Nephron progenitor cell (in vitro differentiated cells): ENCODE data around the gene RASSF7.
A peak's percentile ranks its signal among the peaks of the same experiment; 100 is the strongest.

Source experiments
- DNase-seq: peaks from one replicate; pipeline ENCODE4 v3.0.0; 2021
- H3K27ac Mint-ChIP-seq: 2 replicates; pipeline ENCODE4 v1.8.0; 2021; ENCODE audit warnings: mild to moderate bottlenecking, moderate library complexity, mixed read lengths
- H3K27me3 Mint-ChIP-seq: 2 replicates; pipeline ENCODE4 v1.8.0; 2021; ENCODE audit warnings: mild to moderate bottlenecking, low read depth, mixed read lengths; ENCODE audit not compliant: poor library complexity
- H3K36me3 Mint-ChIP-seq: 2 replicates; pipeline ENCODE4 v1.8.0; 2021; ENCODE audit warnings: low read depth, mixed read lengths
- H3K4me1 Mint-ChIP-seq: 2 replicates; pipeline ENCODE4 v1.8.0; 2021; ENCODE audit warnings: mixed read lengths
- H3K4me3 Mint-ChIP-seq: 2 replicates; pipeline ENCODE4 v1.8.0; 2021; ENCODE audit warnings: mild to moderate bottlenecking, moderate library complexity, mixed read lengths
- H3K9me3 Mint-ChIP-seq: 2 replicates; pipeline ENCODE4 v1.8.0; 2021; ENCODE audit warnings: mild to moderate bottlenecking, moderate library complexity, mixed read lengths
- TF ChIP-seq, protein P1 (sequence below): fragments of 200-600 bp; sonication (generic); IDR thresholded peaks from 2 replicates; pipeline ENCODE4 v1.5.0; 2021; ENCODE audit warnings: antibody characterized with exemption

Gene RASSF7

DNA sequence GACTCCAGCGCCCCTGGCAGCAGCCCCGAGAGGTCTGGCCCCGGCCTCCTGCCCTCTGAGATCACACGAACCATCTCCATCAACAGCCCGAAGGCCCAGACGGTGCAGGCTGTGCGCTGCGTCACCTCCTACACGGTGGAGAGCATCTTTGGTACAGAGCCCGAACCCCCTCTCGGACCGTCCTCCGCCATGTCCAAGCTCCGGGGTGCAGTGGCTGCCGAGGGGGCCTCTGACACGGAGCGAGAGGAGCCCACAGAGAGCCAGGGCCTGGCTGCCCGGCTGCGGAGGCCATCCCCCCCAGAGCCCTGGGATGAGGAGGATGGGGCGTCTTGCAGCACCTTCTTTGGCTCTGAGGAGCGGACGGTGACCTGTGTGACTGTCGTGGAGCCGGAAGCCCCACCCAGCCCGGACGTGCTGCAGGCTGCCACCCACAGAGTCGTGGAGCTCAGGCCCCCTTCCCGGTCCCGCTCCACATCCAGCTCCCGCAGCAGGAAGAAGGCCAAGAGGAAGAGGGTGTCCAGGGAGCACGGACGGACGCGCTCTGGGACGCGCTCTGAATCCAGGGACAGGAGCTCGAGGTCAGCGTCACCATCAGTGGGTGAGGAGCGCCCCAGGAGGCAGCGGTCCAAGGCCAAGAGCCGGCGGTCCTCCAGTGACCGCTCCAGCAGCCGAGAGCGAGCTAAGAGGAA lies 47.3 kb downstream of the RASSF7 start:
- H3K4me1 Mint-ChIP-seq: peaks cover 13% of the 10 kb centered on the region
- no peak for DNase-seq
- H3K36me3 Mint-ChIP-seq: peaks cover 35% of the 10 kb centered on the region
- H3K27ac Mint-ChIP-seq: no peak overlapping the region
- no peaks in the 10 kb centered on the region for H3K9me3 Mint-ChIP-seq
- TF ChIP-seq, protein P1, sequence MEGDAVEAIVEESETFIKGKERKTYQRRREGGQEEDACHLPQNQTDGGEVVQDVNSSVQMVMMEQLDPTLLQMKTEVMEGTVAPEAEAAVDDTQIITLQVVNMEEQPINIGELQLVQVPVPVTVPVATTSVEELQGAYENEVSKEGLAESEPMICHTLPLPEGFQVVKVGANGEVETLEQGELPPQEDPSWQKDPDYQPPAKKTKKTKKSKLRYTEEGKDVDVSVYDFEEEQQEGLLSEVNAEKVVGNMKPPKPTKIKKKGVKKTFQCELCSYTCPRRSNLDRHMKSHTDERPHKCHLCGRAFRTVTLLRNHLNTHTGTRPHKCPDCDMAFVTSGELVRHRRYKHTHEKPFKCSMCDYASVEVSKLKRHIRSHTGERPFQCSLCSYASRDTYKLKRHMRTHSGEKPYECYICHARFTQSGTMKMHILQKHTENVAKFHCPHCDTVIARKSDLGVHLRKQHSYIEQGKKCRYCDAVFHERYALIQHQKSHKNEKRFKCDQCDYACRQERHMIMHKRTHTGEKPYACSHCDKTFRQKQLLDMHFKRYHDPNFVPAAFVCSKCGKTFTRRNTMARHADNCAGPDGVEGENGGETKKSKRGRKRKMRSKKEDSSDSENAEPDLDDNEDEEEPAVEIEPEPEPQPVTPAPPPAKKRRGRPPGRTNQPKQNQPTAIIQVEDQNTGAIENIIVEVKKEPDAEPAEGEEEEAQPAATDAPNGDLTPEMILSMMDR: no peak
- H3K27me3 Mint-ChIP-seq: no peaks in the 10 kb centered on the region
- no peak overlapping the region for H3K4me3 Mint-ChIP-seq

- Mint-ChIP-seq H3K9me3 (no peaks in the 10 kb centered on the region), H3K27ac (peak overlapping the region; percentile 94), H3K27me3 (no peaks in the 10 kb centered on the region), H3K4me3 (no peak overlapping the region), H3K36me3 (peaks cover 34% of the 10 kb centered on the region), H3K4me1 (peaks cover 17% of the 10 kb centered on the region)
- no peak for DNase-seq
- TF ChIP-seq, protein P1: no peak
These were observed 48.1 kb downstream of the RASSF7 start for GRCh38 chr11:608791-609251.

DNA sequence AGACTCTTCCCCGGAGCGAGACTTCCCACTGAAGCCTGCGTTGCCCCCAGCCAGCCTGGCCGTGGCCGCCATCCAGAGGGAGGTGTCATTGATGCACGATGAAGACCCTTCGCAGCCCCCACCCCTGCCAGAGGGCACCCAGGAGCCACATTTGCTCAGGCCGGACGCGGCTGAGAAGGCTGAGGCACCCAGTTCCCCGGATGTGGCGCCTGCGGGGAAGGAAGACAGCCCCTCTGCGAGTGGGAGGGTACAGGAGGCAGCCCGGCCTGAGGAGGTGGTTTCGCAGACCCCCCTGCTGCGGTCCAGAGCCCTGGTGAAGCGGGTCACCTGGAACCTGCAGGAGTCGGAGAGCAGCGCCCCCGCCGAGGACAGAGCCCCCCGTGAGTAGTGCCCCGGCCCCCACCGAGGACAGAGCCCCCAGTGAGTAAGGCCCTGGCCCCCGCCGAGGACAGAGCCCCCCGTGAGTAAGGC lies 48.6 kb downstream of the RASSF7 start:
- no peak for DNase-seq
- peaks cover 28% of the 10 kb centered on the region for H3K36me3 Mint-ChIP-seq
- no peak overlapping the region for H3K4me3 Mint-ChIP-seq
- H3K9me3 Mint-ChIP-seq: no peaks in the 10 kb centered on the region
- H3K27me3 Mint-ChIP-seq: no peaks in the 10 kb centered on the region
- H3K4me1 Mint-ChIP-seq: peaks cover 17% of the 10 kb centered on the region
- H3K27ac Mint-ChIP-seq: peak overlapping the region; percentile 61
- TF ChIP-seq, protein P1: no peak

DNA sequence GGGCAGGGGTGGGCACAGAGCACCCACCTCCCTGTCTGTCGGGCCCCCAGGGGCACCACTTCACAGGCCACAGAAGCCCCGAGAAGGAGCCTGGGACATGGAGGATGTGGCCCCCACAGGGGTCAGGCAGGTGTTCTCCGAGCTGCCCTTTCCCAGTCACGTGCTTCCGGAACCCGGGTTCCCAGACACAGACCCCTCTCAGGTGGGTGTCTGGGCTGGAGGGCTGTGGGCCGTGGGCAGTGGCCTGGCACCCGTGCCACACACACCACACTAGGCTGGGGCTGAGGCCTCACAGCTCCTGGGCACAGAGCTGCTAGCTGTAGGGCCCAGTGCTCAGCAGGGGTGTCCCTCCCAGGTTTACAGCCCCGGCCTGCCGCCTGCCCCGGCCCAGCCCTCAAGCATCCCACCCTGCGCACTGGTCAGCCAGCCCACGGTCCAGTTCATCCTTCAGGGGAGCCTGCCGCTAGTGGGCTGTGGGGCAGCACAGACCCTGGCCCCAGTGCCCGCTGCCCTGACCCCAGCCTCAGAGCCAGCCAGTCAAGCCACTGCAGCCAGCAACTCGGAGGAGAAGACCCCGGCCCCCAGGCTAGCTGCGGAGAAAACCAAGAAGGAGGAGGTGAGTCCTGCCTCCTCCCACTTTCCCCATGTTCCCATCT lies 49.5 kb downstream of the RASSF7 start:
- H3K4me3 Mint-ChIP-seq: no peak overlapping the region
- H3K27me3 Mint-ChIP-seq: no peaks in the 10 kb centered on the region
- TF ChIP-seq, protein P1: no peak
- H3K9me3 Mint-ChIP-seq: no peaks in the 10 kb centered on the region
- peaks cover 17% of the 10 kb centered on the region for H3K4me1 Mint-ChIP-seq
- H3K36me3 Mint-ChIP-seq: peaks cover 22% of the 10 kb centered on the region
- DNase-seq: no peak
- no peak overlapping the region for H3K27ac Mint-ChIP-seq

- no peaks in the 10 kb centered on the region for H3K9me3 Mint-ChIP-seq
- no peaks in the 10 kb centered on the region for H3K27me3 Mint-ChIP-seq
- peak overlapping the region; percentile 64 for H3K27ac Mint-ChIP-seq
- no peak overlapping the region for H3K4me3 Mint-ChIP-seq
- TF ChIP-seq, protein P1: no peak
- H3K36me3 Mint-ChIP-seq: peaks cover 22% of the 10 kb centered on the region
- peaks cover 22% of the 10 kb centered on the region for H3K4me1 Mint-ChIP-seq
- no peak for DNase-seq
These were observed 50.5 kb downstream of the RASSF7 start for GRCh38 chr11:611001-611996.
